ENCODE data around the gene RCL1.
"Not testable (repeated sequence)": the region's sequence is repeated elsewhere in the genome, so short reads cannot be mapped to it uniquely, and the experiment has no call there.

The RCL1 gene

DNA sequence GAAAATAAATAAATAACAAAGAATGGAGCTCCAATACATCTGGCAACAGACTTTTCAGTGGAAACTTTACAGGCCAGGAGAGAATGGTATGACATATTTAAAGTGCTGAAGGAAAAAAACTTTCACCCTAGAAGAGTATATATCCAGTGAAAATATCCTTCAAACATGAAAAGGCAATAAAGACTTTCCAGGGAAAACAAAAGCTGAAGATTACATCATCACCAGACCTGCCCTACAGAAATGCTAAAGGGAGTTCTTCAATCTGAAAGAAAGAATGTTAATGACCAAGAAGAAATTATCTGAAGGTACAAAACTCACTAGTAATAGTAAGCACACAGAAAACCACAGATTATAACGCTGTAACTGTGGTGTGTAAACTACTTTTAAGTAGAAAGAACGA, 8.3 kb upstream of the RCL1 start:
- DNase-seq: no peak

GRCh38 chr9:4786599-4786998, 6.1 kb upstream of the RCL1 start:
- DNase-seq: no peak

DNA sequence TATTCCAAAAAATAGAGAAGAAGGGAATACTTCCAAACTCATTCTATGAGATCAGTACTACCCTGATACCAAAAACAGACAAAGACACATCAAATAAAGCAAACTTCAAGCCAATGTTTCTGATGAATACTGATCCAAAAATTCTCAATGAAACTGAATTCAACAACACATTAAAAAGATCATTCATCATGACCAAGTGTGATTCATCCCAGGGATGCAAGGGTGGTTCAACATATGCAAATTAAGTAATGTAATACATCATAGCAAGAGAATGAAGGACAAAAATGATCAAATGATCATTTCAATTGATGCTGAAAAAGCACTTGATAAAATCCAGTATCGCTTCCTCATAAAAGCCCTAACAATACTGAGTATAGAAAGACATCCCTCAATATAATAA, 4.9 kb upstream of the RCL1 start:
- DNase-seq: no peak

DNA sequence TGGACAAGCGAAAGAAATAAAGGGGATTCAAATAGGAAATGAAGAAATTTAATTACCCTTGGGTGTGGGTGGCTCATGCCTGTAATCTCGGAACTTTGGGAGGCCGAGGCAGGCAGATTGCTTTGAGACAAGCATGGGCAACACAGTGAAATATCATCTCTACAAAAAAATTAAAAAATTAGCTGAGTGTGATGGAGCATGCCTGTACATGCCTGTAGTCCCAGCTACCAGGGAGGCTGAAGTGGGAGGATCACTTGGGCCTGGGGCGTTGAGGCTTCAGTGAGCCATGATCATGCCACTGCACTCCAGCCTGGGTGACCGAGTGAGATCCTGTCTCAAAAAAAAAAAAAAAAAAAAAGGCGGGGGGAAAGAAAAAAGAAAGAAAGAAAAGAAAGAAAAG, 4.0 kb upstream of the RCL1 start:
- no peak for DNase-seq

DNA sequence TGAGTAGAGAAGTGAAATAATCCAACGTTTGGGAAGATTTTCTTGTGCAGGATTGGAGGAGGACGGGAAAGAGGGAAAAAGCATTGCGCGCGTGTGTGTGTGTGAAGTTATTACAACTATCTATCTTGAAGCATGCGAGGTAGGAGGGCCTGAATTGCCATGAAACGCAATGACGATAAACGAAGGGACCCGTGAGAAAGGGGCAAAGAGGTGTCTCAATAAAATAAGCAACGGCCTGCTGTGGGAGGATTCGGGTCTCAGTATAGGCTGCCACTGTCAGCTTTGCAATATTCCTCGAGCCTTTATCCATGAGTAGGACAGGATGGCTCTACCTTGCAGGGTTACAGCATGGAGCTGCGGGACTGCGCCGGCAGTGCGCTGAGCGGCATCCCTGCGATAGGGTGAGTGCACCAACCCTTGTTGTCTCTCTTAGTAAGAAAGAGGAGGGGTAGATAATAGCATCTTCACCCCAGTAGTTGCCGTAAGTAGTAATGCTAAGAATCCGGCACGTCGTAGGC, 631 bp upstream of the RCL1 start:
- no peak for DNase-seq

- DNase-seq: no peak
Measured at GRCh38 chr9:4793459-4794395, 983 bp downstream of the RCL1 start.

DNA sequence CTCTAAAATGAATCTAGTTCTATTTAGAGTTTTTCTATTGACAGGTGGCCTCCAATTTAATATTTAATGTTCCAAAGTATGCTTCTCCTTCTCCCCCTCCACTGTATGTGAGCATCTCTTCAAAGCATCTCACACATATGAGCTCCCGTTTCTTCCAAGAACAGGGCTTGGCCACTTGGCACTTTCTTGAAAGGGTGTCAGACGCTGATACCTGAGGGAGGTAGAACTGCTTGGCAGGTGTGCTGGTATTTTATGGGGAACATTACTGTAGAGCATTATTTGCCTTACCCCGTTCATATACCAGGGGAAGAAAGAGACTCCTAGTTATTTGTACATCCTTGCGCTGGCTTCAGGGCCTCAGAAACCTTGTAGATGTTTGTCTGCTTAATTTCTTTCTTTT, 1.9 kb downstream of the RCL1 start:
- DNase-seq: no peak

DNA sequence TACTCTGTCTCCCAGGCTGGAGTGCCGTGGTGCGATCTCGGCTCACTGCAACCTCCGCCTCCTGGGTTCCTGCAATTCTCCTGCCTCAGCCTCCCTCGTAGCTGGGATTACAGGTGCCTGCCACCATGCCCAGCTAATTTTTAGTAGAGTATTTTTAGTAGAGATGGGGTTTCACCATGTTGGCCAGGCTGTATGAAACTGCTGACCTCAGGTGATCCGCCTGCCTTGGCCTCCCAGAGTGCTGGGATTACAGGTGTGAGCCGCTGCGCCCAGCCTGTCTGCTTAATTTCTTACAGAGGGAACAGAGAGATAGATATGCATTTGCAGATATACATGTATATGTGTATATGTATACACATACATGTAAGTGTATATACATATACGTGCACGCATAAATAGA, 2.4 kb downstream of the RCL1 start:
- DNase-seq: not testable (repeated sequence)

DNA sequence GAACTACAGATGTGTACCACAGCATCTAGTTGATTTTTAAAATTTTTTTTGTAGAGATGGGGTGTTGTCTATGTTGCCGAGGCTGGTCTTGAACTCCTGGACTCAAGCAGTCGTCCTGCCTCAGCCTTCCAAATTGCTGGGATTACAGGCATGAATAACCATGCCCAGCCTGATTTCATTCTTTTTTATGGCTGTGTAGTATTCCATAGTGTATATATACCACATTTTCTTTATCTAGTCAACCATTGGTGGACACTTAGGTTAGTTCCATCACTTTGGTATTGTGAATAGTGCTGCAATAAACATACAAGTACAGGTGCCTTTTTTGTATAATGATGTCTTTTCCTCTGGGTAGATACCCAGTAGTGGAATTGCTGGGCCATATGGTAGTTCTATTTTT, 3.8 kb downstream of the RCL1 start:
- no peak for DNase-seq

GRCh38 chr9:4796988-4797853, 4.5 kb downstream of the RCL1 start:
- no peak for DNase-seq

- no peak for DNase-seq
Measured at GRCh38 chr9:4797854-4798150, 5.1 kb downstream of the RCL1 start.

DNA sequence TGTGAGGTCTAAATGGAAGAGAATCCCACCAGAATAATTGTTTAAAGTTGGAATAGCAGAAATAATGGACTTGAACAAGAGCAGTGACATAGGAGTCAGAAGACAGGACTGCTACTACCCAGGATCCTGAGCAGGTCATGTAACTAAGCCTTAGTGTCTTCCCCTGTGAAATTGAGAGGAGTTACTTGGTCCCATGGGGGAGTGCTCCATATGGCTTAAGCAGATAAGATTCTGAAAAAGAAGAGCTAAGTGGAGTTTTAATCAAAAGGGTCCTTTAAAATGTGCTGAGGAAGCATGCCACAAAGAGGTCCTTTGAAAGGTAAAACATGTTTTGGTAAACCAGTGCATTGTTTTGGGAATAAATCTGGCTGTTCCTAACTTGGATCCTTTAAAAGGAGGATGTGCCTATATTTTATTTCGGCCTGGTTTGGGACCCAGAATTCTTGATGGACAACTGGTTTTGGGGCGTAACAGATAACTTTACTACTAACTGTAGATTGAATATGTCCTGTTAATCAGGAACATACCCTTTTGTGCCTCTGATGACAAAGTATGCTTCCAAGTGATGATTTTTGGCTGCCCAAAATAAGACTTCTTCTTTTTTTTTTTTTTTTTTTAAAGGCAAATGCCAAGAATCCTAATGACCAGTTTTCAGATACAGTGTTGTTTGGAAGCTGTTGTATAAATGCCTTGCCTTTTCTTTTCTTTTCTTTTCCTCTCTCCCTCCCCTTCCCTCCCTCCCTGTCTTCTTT, 5.7 kb downstream of the RCL1 start:
- no peak for DNase-seq

- no peak for DNase-seq
Measured at GRCh38 chr9:4799033-4799430, 6.3 kb downstream of the RCL1 start.

DNA sequence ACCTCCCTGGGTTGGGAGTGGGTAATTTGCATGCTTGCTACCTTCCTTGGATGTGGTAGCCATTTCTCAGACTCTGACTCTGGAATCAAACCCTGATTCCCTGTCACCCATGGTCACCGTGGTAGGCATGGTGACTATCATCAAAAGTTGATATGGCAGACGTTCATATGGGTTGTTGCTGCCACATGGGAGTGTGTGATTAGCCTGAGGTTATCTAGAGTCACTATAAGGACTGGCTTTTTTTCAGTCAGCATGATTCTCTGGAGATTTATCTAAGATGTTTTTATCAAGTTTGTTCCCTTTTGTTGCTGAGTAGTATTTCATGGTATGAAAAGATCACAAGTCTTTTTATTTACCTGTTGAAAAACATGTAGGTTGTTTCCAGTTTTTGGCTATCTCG, 7.0 kb downstream of the RCL1 start:
- no peak for DNase-seq

- no peak for DNase-seq
Measured at GRCh38 chr9:4801156-4801555, 8.4 kb downstream of the RCL1 start.

DNA sequence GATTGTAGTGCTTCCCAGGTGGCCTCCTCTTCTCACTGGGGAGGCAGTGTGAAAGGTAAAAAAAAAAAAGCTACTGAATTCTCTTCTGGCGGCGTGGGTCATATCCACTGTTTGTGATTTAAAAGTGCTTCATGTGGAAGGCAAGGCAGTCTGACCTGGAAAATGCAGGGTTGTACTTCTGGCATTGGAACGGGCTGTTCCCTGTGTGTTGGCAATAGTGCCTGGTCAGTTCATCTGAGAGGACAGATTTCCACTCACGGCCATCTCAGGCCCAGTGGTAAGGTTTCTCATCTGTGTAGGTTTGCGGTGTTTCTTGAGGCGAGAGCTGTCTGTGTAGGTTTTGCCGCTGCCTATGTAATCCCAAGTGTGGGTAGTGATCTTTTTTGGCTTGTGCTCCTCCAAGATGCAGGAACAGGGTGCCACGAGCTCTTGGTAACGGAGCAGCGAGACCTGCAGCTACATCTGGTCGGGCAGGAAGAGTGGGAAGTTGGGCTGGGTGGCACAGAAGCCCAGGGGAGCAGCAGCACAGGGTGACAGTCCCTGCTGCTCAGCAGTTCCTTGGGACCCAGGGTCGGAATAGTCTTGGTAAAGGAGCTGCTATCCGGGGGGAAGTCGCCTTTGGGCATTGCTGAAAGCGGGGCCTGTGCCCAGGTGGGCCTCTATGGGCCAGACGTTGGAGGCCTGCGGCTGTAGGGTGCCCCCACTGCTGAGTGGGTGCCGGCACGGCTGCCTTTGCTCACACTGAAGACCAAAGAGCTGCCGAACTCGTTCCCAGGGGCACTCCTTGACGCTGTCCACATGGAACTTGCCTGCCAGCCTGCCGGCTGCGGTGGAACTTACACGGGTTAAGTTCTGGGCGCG, 11.2 kb downstream of the RCL1 start:
- no peak for DNase-seq

- no peak for DNase-seq
Measured at GRCh38 chr9:4804531-4805016, 11.8 kb downstream of the RCL1 start.

- no peak for DNase-seq
Measured at GRCh38 chr9:4805191-4805918, 12.6 kb downstream of the RCL1 start.

GRCh38 chr9:4810565-4810964, 17.8 kb downstream of the RCL1 start:
- no peak for DNase-seq

- no peak for DNase-seq
Measured at GRCh38 chr9:4811824-4812223, 19.1 kb downstream of the RCL1 start.

- DNase-seq: no peak
Measured at GRCh38 chr9:4812858-4813257, 20.1 kb downstream of the RCL1 start.
